ENCODE data around the gene TDRD1.

Gene TDRD1

GRCh38 chr10:114239117-114239993 is 60.2 kb downstream of the TDRD1 start, which contains the start of gene VWA2:
TSS of gene VWA2 (plus strand) at chr10:114239254. CDS start at chr10:114248714, 9,460 bp downstream.
- no peak for FAIRE-seq

GRCh38 chr10:114239994-114240345 is 60.8 kb downstream of the TDRD1 start:
- FAIRE-seq, result no peak

- no peak for FAIRE-seq
Measured at GRCh38 chr10:114242235-114242634, 63.1 kb downstream of the TDRD1 start.

GRCh38 chr10:114243661-114244060 is 64.5 kb downstream of the TDRD1 start:
- no peak for FAIRE-seq

- no peak for FAIRE-seq
Measured at GRCh38 chr10:114244126-114244525, 65.0 kb downstream of the TDRD1 start.

- FAIRE-seq, result no peak
Measured at GRCh38 chr10:114245121-114245791, 66.1 kb downstream of the TDRD1 start.

GRCh38 chr10:114246679-114247305 is 67.6 kb downstream of the TDRD1 start:
- FAIRE-seq, result no peak

GRCh38 chr10:114250236-114250635 is 71.1 kb downstream of the TDRD1 start:
- no peak for FAIRE-seq

- no peak for FAIRE-seq
Measured at GRCh38 chr10:114250716-114251115, 71.6 kb downstream of the TDRD1 start.

- no peak for FAIRE-seq
Measured at GRCh38 chr10:114252092-114252491, 72.9 kb downstream of the TDRD1 start.

- FAIRE-seq, result no peak
Measured at GRCh38 chr10:114252883-114253282, 73.7 kb downstream of the TDRD1 start.

- FAIRE-seq, result no peak
Measured at GRCh38 chr10:114255227-114255626, 76.1 kb downstream of the TDRD1 start.

- no peak for FAIRE-seq
Measured at GRCh38 chr10:114256008-114256765, 77.0 kb downstream of the TDRD1 start.

- FAIRE-seq, result no peak
Measured at GRCh38 chr10:114256822-114257221, 77.7 kb downstream of the TDRD1 start.

GRCh38 chr10:114257498-114257897 is 78.3 kb downstream of the TDRD1 start:
- FAIRE-seq, result no peak

GRCh38 chr10:114258274-114258840 is 79.2 kb downstream of the TDRD1 start:
- FAIRE-seq, result peak; percentile 58

GRCh38 chr10:114259824-114260223 is 80.7 kb downstream of the TDRD1 start:
- no peak for FAIRE-seq

- FAIRE-seq, result no peak
Measured at GRCh38 chr10:114260366-114260765, 81.2 kb downstream of the TDRD1 start.

- no peak for FAIRE-seq
Measured at GRCh38 chr10:114261076-114261475, 81.9 kb downstream of the TDRD1 start.

GRCh38 chr10:114262496-114262895 is 83.3 kb downstream of the TDRD1 start:
- FAIRE-seq, result no peak

GRCh38 chr10:114265392-114266053 is 86.4 kb downstream of the TDRD1 start:
- FAIRE-seq, result no peak

- no peak for FAIRE-seq
Measured at GRCh38 chr10:114266521-114266920, 87.4 kb downstream of the TDRD1 start.

Data from colon (tissue), 2 donors.